H9 (cell line): ENCODE data around the gene TAS2R42. TPM values are rescaled to one million over a fixed set of nuclear protein-coding genes. Genes with fewer than 3 reads are reported as not detected.

ENCODE experiments used
- DNase-seq: peaks from one replicate; pipeline ENCODE4 v3.0.0-alpha.2; 2017
- H2AFZ ChIP-seq: one replicate; pipeline ENCODE4 v1.6.1; 2013; ENCODE audit warnings: mild to moderate bottlenecking, low read length, control low read depth, moderate library complexity
- H2AK5ac ChIP-seq: 2 replicates; pipeline ENCODE4 v1.6.1; 2013; ENCODE audit warnings: low read length, control low read depth, mixed read lengths; ENCODE audit not compliant: insufficient read length
- H2BK120ac ChIP-seq: one replicate; pipeline ENCODE4 v1.6.1; 2013; ENCODE audit warnings: low read depth, mild to moderate bottlenecking, low read length, control low read depth, inconsistent platforms; ENCODE audit not compliant: poor library complexity, severe bottlenecking
- H2BK12ac ChIP-seq: 2 replicates; pipeline ENCODE4 v1.6.1; 2013; ENCODE audit warnings: low read length, control low read depth, mixed read lengths, low read depth; ENCODE audit not compliant: insufficient read length
- H2BK15ac ChIP-seq: 2 replicates; pipeline ENCODE4 v1.6.1; 2013; ENCODE audit warnings: low read depth, low read length, control low read depth
- H2BK20ac ChIP-seq: one replicate; pipeline ENCODE4 v1.6.1; 2013; ENCODE audit warnings: low read depth, mild to moderate bottlenecking, low read length, control low read depth, inconsistent platforms; ENCODE audit not compliant: poor library complexity, severe bottlenecking
- H2BK5ac ChIP-seq: 2 replicates; pipeline ENCODE4 v1.6.1; 2013; ENCODE audit warnings: low read length, control low read depth, mixed read lengths; ENCODE audit not compliant: insufficient read length
- H3K14ac ChIP-seq: 2 replicates; pipeline ENCODE4 v1.6.1; 2013; ENCODE audit warnings: low read length, control low read depth; ENCODE audit not compliant: insufficient read depth
- H3K18ac ChIP-seq: 2 replicates; pipeline ENCODE4 v1.6.1; 2013; ENCODE audit warnings: low read depth, mild to moderate bottlenecking, mixed read lengths, low read length, control low read depth; ENCODE audit not compliant: insufficient read length
- H3K23ac ChIP-seq: 2 replicates; pipeline ENCODE4 v1.6.1; 2013; ENCODE audit warnings: low read length, control low read depth, mixed read lengths, low read depth; ENCODE audit not compliant: insufficient read length
- H3K23me2 ChIP-seq: 2 replicates; pipeline ENCODE4 v1.6.1; 2013; ENCODE audit warnings: low read depth, mild to moderate bottlenecking, mixed read lengths, low read length, control low read depth; ENCODE audit not compliant: insufficient read length, poor library complexity, severe bottlenecking
- H3K27ac ChIP-seq: 2 replicates; pipeline ENCODE4 v1.5.1; 2013; ENCODE audit warnings: low read length, control low read depth, mixed read lengths, low read depth; ENCODE audit not compliant: insufficient read length
- H3K27me3 ChIP-seq: 2 replicates; pipeline ENCODE4 v1.6.1; 2013; ENCODE audit warnings: low read length, control low read depth, inconsistent platforms; ENCODE audit not compliant: insufficient read depth
- H3K4ac ChIP-seq: 2 replicates; pipeline ENCODE4 v1.6.1; 2013; ENCODE audit warnings: low read depth, mild to moderate bottlenecking, control low read depth, inconsistent platforms, low read length, moderate library complexity
- H3K4me1 ChIP-seq: 2 replicates; pipeline ENCODE4 v1.6.1; 2013; ENCODE audit warnings: low read length, control low read depth, inconsistent platforms; ENCODE audit not compliant: insufficient read depth
- H3K4me2 ChIP-seq: 2 replicates; pipeline ENCODE4 v1.6.1; 2013; ENCODE audit warnings: low read length, control low read depth, mixed read lengths; ENCODE audit not compliant: insufficient read length, insufficient read depth
- H3K56ac ChIP-seq: 2 replicates; pipeline ENCODE4 v1.6.1; 2013; ENCODE audit warnings: low read depth, mild to moderate bottlenecking, mixed read lengths, low read length, control low read depth; ENCODE audit not compliant: insufficient read length
- H3K79me1 ChIP-seq: 2 replicates; pipeline ENCODE4 v1.6.1; 2013; ENCODE audit warnings: low read depth, mild to moderate bottlenecking, moderate library complexity, low read length, control low read depth, inconsistent platforms; ENCODE audit not compliant: insufficient read depth, poor library complexity, severe bottlenecking
- H3K79me2 ChIP-seq: 2 replicates; pipeline ENCODE4 v1.6.1; 2013; ENCODE audit warnings: low read length, control low read depth, inconsistent platforms; ENCODE audit not compliant: insufficient read depth
- H3K9ac ChIP-seq: 2 replicates; pipeline ENCODE4 v1.6.1; 2013; ENCODE audit warnings: low read length, control low read depth, mixed read lengths; ENCODE audit not compliant: insufficient read length; ENCODE audit errors: extremely low read depth
- H3K9me3 ChIP-seq: one replicate; pipeline ENCODE4 v1.6.1; 2013; ENCODE audit warnings: low read depth, low read length, inconsistent platforms; ENCODE audit not compliant: control insufficient read depth
- H3T11ph ChIP-seq: one replicate; pipeline ENCODE4 v1.6.1; 2013; ENCODE audit warnings: mild to moderate bottlenecking, low read length, control low read depth, inconsistent platforms
- H4K20me1 ChIP-seq: one replicate; pipeline ENCODE4 v1.6.1; 2013; ENCODE audit not compliant: control insufficient read depth, insufficient read length, insufficient read depth
- H4K5ac ChIP-seq: 2 replicates; pipeline ENCODE4 v1.6.1; 2013; ENCODE audit warnings: low read depth, mild to moderate bottlenecking, mixed read lengths, low read length, control low read depth; ENCODE audit not compliant: insufficient read length
- H4K8ac ChIP-seq: replicated peaks from 2 replicates; pipeline ENCODE4 v1.6.1; 2013; ENCODE audit warnings: low read length, control low read depth, mixed read lengths, low read depth; ENCODE audit not compliant: insufficient read length
- H4K91ac ChIP-seq: 2 replicates; pipeline ENCODE4 v1.6.1; 2013; ENCODE audit warnings: low read depth, mild to moderate bottlenecking, moderate library complexity, mixed read lengths, low read length, control low read depth; ENCODE audit not compliant: insufficient read length
- H3K27ac Mint-ChIP-seq, 3 experiments: 2 replicates in 2 of 3; 3 replicates in 1 of 3; pipeline ENCODE4 v1.8.0; 2020 to 2021; ENCODE audit warnings: mixed read lengths in 3 of 3, mild to moderate bottlenecking in 1 of 3, moderate library complexity in 1 of 3
- H3K27me3 Mint-ChIP-seq: 2 replicates; pipeline ENCODE4 v1.8.0; 2021; ENCODE audit warnings: low read depth, mild to moderate bottlenecking, moderate library complexity, mixed read lengths
- H3K36me3 Mint-ChIP-seq, 3 experiments: 2 replicates in 2 of 3; 3 replicates in 1 of 3; pipeline ENCODE4 v1.8.0; 2020 to 2021; ENCODE audit warnings: low read depth in 3 of 3, mixed read lengths in 3 of 3; ENCODE audit not compliant: insufficient read depth in 1 of 3
- H3K4me1 Mint-ChIP-seq, 2 experiments: 2 replicates each; pipeline ENCODE4 v1.8.0; 2020; ENCODE audit warnings: mixed read lengths in 2 of 2
- H3K4me3 Mint-ChIP-seq, 2 experiments: 2 replicates in 1 of 2; 3 replicates in 1 of 2; pipeline ENCODE4 v1.8.0; 2020 to 2021; ENCODE audit warnings: mild to moderate bottlenecking in 2 of 2, mixed read lengths in 2 of 2, moderate library complexity in 1 of 2
- H3K9me3 Mint-ChIP-seq, 2 experiments: 2 replicates in 1 of 2; 3 replicates in 1 of 2; pipeline ENCODE4 v1.8.0; 2020; ENCODE audit warnings: mild to moderate bottlenecking in 2 of 2, mixed read lengths in 2 of 2, moderate library complexity in 1 of 2
- WGBS: extraction: QIAGEN DNeasy Blood & Tissue Kit; methylation state at CpG from one replicate; pipeline ENCODE4 v1.1.7; 2013; ENCODE audit warnings: missing lambda C conversion rate, low lambda C conversion rate, mixed read lengths; ENCODE audit not compliant: insufficient read length; ENCODE audit errors: extremely low coverage; 5-methylcytosine and 5-hydroxymethylcytosine counted together
- total RNA-seq: library from RNA; stranded (reverse); gene quantifications from 2 replicates; pipeline ENCODE4 v1.2.1, GENCODE V29; 2021
- TF ChIP-seq, protein P1 (sequence below): fragments of 200-600 bp; sonication (generic); conservative IDR thresholded peaks from 3 replicates; pipeline ENCODE4 v1.8.0; 2021; ENCODE audit warnings: antibody characterized with exemption, mild to moderate bottlenecking

Gene TAS2R42
- total RNA-seq, 1 experiment from 2014 or later: not detected

DNA sequence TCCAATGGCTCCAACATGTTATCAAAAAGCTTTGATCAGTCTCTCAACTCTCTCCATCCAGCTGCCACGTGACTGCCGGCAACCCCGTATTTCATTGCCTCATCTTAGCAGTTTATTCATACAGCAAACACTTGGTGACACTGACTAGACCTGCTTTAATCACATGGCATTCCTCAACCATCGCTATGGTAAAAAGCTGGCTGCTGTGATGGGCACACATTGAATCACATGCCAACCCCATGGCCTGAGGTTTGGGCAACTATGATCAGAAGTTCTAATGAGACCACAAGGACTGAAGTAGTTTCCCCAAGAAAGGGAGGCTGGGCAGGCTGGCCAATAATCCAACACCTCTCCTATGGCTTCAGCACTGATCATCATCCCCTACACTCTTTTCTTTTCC lies 40.6 kb upstream of the TAS2R42 start:
- Histone ChIP-seq H3K23me2 (no peaks in the 10 kb centered on the region), H3K27ac (no peak overlapping the region), H3K9ac (no peak overlapping the region), H3K9me3 (no peaks in the 10 kb centered on the region), H3K79me2 (no peaks in the 10 kb centered on the region), H3K4ac (no peak overlapping the region), H4K20me1 (no peaks in the 10 kb centered on the region), H2BK12ac (no peak overlapping the region), H2BK15ac (no peak overlapping the region), H3T11ph (no peak overlapping the region), H2BK120ac (no peak overlapping the region), H4K8ac (no peak overlapping the region), H3K27me3 (no peaks in the 10 kb centered on the region), H3K23ac (no peak overlapping the region), H3K18ac (no peak overlapping the region), H3K14ac (no peak overlapping the region), H2AK5ac (no peak overlapping the region), H3K4me1 (no peaks in the 10 kb centered on the region), H3K79me1 (no peaks in the 10 kb centered on the region), H3K4me2 (no peak overlapping the region), H4K91ac (no peak overlapping the region), H2AFZ (no peak overlapping the region), H2BK20ac (no peak overlapping the region), H3K56ac (no peak overlapping the region), H4K5ac (no peak overlapping the region), H2BK5ac (no peak overlapping the region)
- H3K27ac Mint-ChIP-seq: no peak overlapping the region
- TF ChIP-seq, protein P1, sequence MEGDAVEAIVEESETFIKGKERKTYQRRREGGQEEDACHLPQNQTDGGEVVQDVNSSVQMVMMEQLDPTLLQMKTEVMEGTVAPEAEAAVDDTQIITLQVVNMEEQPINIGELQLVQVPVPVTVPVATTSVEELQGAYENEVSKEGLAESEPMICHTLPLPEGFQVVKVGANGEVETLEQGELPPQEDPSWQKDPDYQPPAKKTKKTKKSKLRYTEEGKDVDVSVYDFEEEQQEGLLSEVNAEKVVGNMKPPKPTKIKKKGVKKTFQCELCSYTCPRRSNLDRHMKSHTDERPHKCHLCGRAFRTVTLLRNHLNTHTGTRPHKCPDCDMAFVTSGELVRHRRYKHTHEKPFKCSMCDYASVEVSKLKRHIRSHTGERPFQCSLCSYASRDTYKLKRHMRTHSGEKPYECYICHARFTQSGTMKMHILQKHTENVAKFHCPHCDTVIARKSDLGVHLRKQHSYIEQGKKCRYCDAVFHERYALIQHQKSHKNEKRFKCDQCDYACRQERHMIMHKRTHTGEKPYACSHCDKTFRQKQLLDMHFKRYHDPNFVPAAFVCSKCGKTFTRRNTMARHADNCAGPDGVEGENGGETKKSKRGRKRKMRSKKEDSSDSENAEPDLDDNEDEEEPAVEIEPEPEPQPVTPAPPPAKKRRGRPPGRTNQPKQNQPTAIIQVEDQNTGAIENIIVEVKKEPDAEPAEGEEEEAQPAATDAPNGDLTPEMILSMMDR: no peak
- H3K27me3 Mint-ChIP-seq: no peaks in the 10 kb centered on the region
- WGBS: no CpG with 5 or more reads among the region's 4 CpGs
- no peak for DNase-seq
- no peaks in the 10 kb centered on the region for H3K9me3 Mint-ChIP-seq
- H3K4me3 Mint-ChIP-seq: no peak overlapping the region
- H3K36me3 Mint-ChIP-seq: no peaks in the 10 kb centered on the region
- H3K4me1 Mint-ChIP-seq: 0 out of 4 replicates have a peak, but pooled peaks cover 0 to 2% of the 10 kb centered on the region in 2 experiments
